DMS 273 treated with DMSO at 0.1 percent for 48 hours (cell line): ENCODE data around the gene RPS29.
"Not testable (repeated sequence)": the region's sequence is repeated elsewhere in the genome, so short reads cannot be mapped to it uniquely, and the experiment has no call there.

Experiments used
- DNase-seq: peaks from one replicate; lab custom pipeline; 2025; lab: John Stamatoyannopoulos, UW

RPS29 gene

DNA sequence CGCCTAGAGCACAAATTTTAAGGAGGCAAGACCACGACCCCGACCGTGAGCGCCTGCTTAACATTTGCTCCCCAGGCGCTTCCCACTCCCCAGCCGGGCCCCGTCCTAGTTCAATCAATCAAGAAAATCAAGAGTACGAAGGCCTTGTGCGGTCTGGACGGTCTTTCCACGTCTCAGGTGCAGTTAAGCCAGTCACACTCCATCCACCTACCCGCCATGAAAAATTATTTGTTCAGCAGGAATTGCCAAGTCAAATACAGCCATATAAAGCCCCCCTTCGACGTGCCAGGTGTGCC is 12.0 kb upstream of the RPS29 start:
- DNase-seq = no peak

DNA sequence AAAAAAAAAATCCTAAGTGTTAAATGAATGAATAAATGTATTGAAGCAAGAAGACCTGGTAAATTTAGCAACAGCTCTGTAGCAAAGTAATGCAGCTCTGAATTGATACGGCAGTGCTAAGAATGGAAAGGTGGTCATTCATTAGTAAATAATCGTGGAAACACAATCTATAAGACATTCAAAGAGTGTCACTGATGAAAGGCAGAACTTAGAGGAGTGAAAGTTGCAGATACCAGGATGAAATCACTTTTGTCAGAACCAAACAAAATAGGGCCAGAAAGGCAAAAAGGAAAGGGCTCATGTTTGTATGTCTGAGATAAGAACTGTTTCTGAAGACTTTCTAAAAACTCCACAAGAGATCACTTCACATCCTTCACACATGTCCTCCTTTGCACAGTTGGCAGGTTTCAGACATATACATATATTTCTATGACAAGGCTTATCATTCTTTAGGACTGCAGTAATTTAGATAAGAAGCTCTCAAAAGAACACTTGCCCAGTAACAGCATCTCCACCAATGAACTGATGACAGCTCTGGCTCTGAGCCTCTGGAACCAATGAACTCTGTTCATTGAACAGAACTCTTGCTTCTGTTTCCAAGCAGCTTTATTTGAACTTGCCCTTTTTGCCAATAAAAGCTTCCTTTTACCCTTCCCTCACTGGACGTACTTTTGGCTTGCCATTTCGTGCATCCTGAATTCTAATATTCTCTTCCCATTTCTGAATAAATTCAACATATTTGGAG is 8.3 kb upstream of the RPS29 start:
- peak; percentile 51 for DNase-seq

GRCh38 chr14:49593016-49593415 is 6.8 kb upstream of the RPS29 start:
- no peak for DNase-seq

- no peak for DNase-seq
Observed at GRCh38 chr14:49589387-49589786, 3.2 kb upstream of the RPS29 start.

DNA sequence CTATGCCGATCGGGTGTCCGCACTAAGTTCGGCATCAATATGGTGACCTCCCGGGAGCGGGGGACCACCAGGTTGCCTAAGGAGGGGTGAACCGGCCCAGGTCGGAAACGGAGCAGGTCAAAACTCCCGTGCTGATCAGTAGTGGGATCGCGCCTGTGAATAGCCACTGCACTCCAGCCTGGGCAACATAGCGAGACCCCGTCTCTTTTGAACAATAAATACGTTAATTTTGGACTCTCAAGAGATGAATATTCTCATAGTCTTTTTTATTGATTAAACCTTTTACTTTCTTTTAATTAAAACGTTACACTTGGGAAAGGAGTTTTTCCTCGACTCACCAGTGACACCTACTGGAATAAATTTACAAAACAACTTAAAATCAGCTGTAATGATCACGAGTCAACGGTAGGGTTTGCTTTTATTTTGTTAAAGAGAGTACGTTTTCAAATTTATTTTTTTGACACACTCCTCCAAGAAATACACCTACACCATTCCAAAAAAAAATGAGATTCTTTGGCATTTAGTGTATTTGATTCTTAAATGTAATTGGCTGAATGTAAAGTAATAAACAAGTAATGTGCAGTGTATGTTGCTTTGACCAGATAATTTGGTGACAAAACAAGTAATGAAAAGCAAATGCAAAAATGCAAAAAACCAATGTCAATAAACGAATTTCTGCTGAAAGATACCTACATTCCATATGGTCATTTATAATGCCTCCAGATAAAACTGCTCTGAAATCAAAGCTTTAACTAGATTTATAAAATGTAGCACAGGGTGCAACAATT is 687 bp upstream of the RPS29 start:
- DNase-seq = peak; percentile 47

DNA sequence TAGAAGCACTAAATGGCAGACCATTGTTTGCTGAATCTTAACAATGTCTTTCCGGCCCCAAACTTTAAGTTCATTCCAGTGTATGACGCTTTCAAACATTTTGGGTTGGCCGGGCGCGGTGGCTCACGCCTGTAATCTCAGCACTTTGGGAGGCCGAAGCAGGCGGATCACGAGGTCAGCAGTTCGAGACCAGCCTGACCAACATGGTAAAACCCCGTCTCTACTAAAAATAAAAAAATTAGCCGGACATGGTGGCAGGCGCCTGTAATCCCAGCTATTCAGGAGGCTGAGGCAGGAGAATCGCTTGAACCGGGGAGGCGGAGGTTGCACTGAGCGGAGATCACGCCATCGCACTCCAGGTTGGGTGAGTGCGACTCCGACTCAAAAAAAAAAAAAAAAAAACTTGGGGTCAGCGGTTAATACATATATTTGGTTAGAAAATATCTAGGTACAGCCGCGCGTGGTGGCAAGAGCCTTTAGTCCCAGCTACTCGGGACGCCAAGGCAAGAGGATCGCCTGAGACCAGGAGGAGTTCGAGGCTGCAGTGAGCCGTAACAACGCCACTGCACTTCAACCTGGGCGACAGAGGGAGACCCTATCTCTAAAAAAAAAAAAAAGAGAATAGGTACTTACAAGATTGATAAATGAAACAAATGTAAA is 1.1 kb downstream of the RPS29 start:
- not testable (repeated sequence) for DNase-seq

- no peak for DNase-seq
Observed at GRCh38 chr14:49584058-49584457, 2.1 kb downstream of the RPS29 start.

- DNase-seq = no peak
Observed at GRCh38 chr14:49583629-49584028, 2.6 kb downstream of the RPS29 start.

GRCh38 chr14:49582113-49582977 is 3.8 kb downstream of the RPS29 start:
- DNase-seq = no peak

- DNase-seq = no peak
Observed at GRCh38 chr14:49581209-49582112, 4.7 kb downstream of the RPS29 start.

DNA sequence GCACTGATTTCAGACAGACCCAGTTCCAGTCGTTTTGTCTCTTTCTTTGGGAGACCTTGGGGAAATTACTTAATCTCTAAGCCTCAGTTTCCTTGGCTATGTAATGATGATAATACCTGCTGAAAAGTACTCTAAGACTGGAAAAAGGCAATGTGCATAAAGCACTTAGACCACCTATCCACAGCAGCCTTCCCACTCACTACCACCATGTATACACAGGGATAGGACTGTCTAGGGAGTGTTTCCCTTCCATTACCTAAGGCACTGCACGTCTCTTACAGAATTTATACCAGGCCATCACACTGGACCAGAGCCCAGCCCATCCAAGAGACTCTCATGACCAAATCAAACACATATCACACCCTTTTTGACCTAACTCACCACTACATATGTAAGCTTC is 6.3 kb downstream of the RPS29 start:
- no peak for DNase-seq

GRCh38 chr14:49578141-49578540 is 8.0 kb downstream of the RPS29 start:
- no peak for DNase-seq

DNA sequence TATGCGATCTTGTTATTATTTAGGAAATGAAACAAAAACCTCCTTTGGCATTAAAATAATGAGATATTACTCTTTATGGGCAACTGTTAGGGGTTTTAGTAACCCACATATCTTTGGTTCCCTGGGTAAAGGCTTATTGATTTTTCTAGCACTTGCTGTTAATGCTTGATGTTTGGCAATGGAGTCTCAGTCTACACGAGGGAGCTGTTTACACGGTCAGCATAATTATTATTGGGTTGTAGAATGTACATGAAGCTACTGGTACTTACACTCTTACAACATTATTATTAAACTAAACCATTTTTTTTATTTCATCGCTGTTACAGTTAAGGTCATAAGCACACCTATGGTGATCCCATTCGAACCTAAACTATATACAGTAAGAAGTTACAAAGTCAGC is 12.1 kb downstream of the RPS29 start:
- DNase-seq = no peak

GRCh38 chr14:49569281-49569680 is 16.9 kb downstream of the RPS29 start:
- no peak for DNase-seq

- no peak for DNase-seq
Observed at GRCh38 chr14:49566714-49567113, 19.5 kb downstream of the RPS29 start.

GRCh38 chr14:49559979-49560768 is 26.0 kb downstream of the RPS29 start:
- no peak for DNase-seq

DNA sequence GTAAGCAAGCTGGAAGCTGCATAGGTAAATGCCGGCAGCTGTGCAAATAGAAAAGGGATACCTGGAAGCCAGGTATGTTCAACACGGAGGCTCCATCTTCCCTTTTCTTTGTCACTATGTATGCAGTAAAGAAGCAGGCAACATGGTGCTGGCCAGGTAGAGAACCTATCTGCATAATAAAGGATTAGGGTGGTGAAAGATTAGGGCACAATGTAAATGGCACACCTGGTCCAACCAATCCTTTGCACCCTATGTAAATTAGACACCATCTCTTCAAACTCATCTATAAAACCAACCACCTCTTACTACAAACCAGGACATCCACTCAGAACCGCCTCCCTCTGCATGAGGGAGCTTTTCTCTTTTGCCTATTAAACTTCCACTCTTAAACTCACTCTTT is 32.3 kb downstream of the RPS29 start:
- DNase-seq = no peak

DNA sequence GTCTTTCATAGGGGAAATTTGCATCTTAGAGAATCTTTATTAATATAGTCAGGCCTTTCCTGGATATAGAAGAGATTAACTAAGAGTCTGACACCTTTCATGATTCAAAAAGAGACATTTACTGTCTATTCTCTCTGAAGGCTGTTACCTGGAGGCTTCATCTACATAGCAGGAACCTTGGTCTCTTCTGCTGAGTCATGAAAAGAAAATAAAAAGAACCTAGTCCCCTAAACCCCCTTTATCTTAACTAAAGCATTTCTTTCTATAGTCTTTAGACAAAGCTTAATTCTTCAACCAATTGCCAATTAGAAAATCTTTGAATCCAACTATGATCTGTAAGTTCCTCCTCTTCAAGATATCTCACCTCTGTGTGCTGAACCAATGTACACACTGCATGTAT is 33.1 kb downstream of the RPS29 start:
- no peak for DNase-seq

DNA sequence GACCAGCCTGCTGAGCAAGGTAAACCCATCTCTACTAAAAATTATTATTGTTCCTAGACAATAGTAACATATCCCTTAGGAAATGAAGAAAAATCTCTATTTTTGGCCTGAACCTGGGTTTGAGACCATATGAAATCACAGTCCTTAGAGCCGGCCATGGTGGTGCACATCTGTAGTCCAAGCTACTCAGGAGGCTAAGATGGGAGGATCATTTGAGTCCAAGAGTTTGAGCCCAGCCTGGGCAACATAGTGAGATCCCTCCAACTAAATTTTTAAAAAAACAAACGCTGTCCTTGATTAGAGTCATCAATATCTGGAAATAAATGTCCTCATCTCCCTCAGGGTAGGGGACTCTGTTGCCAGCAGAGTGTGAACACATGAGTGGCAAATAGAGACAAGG is 34.6 kb downstream of the RPS29 start:
- no peak for DNase-seq
